Stimulated activated CD4-positive, alpha-beta T cell treated with anti-CD3 and anti-CD28 coated beads, Interleukin-4, amount 100 ng/mL, for 24 hours (primary cell): ENCODE data around the gene RND2.
"Not testable (repeated sequence)": the region's sequence is repeated elsewhere in the genome, so short reads cannot be mapped to it uniquely, and the experiment has no call there.

Experiments used
- DNase-seq: peaks from one replicate; pipeline ENCODE4 v3.0.0-alpha.2; 2020

RND2 gene

GRCh38 chr17:43027091-43028032 lies 2.3 kb downstream of the RND2 start:
- DNase-seq = no peak

DNA sequence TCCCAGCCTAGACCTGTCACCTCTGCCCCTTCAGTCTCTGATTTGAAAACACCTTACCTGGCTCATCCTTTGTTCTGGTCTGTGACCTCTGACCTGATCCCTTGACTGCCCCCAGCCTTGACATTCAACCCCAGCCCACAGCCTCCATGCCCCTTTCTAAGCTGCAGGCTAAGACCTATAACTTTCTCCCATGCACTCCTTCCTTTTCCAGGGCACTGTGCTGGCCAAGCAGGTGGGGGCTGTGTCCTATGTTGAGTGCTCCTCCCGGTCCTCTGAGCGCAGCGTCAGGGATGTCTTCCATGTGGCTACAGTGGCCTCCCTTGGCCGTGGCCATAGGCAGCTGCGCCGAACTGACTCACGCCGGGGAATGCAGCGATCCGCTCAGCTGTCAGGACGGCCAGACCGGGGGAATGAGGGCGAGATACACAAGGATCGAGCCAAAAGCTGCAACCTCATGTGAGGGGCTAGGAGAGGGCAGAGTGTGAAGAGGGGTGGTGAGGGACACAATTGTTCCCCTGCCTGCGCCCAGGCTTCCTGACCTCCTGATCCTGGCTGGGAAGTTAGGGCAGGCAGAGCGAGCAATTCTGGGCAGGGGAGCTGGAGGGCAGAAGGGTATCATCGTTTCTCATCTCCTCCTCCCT lies 3.3 kb downstream of the RND2 start:
- DNase-seq = no peak

DNA sequence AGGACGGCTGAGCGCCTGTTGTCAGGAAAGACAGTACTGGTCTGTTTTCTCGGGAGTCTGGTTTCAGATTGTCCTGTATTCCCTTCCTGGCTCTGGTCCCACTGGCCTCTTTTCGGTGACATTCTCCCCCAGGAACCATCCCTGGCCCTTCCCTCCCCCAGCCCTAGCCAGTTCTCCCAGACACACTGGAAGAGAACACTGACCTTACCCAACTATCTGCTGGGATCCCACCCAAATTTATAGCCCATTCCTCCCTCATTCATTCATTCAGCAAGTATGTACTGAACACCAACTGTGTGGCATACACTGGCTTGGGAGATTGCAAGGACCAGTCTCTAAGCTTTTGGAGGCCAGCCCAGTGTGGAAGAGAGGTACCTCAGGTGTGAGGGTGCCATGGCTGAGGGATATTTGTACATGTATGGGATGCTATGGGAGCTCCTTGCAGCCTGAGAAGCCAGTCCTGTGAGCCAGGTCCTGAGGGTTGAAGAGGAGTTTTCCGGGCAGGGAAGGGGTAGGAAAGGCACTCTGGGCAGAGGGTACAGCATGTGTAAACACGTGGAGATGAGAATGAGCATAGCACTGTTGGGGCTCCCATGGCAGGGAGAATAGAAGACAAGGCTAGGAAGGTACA lies 5.2 kb downstream of the RND2 start:
- no peak for DNase-seq

DNA sequence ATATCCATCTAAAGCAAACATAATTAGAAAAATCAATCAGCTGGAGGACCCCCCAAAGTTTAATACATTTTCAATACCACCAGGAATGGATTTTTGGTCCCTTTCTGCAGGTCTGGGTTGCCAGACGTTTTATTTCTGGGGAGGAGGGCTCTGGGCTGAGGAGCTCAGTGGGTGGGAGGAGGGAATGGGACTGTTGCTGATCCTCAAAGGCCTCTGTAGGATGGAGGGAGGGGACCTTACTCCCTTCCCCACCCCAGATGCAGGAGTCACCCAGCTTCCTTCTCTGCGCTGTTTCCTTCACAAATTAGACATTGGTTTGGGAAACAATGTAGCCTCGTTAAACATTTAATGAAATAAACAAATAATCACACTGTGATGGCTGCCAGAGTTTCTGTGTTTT lies 6.6 kb downstream of the RND2 start:
- no peak for DNase-seq

DNA sequence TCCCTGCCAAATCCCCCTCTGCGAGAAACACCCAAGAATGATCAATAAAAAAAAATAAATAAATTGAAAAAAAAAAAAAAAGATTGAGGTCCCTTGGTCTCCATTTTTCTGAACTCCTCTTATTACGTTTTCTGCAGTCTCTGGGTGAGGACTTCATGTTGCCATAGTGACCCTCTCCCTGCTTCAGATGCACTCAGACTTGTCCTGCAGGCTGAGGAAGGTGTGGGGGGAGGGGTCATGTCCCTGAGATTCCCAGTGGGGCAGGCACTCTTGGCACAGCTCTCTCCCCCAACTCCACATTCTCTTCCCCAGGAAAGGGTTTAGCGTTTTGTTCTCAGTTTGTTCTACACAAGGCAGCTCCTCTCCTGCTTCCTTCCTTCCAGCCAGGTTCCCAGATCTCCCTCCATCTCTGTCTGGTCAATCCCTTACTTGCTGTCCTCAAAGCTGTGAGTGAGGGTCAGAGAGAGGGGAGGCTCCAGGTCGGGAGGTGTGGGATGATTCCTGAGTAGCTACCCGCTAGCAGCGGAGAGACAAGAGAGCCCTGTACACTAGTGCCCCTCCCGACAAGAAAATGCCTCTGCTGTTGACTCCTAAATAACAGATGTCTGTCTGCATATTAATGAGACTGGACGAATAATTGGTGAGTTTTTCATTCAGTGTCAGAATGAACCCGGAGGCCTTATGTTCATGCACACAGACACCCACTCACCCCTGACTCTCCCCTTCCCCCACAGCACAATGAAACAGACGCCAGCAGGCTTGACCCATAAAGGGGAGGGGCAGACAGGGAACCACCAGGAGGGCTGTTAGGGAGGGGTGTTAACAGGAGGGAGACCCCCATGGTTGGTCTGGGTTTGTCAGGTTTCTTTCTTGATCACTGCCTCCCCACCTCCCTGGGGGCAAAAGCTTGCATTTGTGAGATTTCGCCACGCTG lies 9.2 kb downstream of the RND2 start:
- no peak for DNase-seq

DNA sequence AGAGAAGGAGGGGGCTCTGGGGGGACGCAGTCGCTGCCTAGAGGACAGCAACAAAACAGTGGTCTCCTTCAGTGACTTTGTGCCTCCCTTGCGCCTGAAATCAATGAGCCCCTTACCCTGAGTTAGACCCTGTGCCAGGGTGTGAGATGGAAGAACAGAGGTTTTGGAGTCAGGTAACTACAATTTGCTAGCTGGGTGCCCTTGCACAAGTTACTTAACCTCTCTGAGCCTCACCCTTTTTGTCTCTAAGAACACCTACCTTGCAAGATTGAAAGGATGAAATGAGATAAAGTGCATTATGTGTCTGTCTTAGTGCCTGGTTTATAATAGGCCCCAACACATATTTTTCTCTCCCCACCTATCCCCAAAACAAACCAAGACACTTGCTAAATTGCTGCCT lies 9.9 kb downstream of the RND2 start:
- no peak for DNase-seq

DNA sequence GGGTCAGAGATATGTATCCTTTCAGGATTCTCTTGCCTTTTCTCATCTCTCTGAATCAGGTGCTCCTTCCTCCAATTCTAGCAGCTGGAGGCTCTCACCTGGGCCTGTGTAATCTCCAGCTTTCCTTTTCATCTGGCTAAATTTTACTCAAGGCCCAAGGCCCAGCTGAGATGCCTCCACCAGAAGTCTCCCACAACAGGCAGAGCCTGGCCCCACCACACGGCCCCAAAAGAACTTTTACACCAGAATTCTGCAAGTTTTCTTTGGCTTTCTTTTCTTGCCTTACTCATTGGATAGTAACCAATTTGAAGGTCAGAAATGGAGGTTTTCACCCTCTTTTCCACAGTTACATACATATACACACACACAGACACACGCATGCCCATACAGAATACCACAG lies 14.6 kb downstream of the RND2 start:
- no peak for DNase-seq

DNA sequence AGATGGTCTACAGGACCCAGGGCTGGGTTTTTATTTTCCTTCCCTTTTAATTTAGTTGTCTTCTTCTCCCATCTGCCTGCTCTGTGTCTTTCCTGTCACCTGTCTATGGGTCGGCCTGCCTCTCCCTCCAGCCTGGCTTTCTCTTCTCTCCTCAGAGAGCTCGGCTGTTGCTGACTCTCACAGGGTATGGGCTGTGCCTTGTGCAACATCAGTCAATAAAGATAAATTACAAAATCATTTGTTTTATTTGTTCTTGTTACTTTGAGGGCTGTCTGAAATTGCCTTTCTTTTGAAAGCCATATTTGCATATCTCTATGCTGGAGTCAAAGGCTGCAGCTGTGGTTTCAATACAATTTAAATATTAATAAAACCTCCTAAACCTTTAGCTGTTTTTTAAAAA lies 15.6 kb downstream of the RND2 start:
- DNase-seq = no peak

- DNase-seq = no peak
Observed at GRCh38 chr17:43042025-43042628, 17.1 kb downstream of the RND2 start.

- DNase-seq = no peak
Observed at GRCh38 chr17:43043307-43043706, 18.3 kb downstream of the RND2 start.

GRCh38 chr17:43044024-43044423 lies 19.0 kb downstream of the RND2 start:
- no peak for DNase-seq

DNA sequence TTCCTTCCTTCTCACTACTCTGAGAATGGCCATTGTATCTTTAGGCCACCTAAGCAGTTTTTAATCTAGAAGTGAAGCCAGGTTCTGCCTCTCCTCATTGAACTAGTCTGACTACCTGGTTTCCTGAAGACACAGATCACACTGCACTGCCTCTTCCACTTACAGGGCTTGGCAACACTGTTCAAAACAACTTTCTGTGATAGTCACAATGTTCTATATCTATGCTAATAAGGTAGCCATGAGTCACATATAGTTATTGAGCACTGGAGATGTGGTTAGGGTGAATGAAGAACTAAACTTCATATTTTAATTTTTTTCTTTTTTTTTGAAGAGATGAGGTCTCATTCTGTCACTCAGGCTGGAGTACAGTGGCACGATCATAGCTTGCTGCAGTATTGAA lies 26.9 kb downstream of the RND2 start:
- no peak for DNase-seq

- not testable (repeated sequence) for DNase-seq
Observed at GRCh38 chr17:43053008-43053407, 28.0 kb downstream of the RND2 start.

DNA sequence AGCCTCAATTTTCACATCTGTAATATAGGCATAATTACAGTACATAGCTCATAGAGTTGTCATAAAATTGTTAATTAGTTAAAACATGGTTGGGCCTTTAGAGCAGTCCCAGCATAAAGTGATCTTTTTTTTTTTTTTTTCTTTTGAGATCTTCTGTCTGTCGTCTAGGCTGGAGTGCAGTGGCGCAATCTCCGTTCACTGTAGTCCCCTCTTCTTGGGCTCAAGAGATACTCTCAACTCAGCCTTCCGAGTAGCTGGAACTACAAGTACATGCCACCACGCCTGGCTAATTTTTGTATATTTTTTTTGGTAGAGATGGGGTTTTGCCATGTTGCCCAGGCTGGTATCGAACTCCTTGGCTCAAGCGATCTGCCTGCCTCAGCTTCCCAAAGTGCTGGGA lies 31.0 kb downstream of the RND2 start:
- no peak for DNase-seq

GRCh38 chr17:43062984-43063638 lies 38.1 kb downstream of the RND2 start:
- no peak for DNase-seq

GRCh38 chr17:43068570-43069367 lies 43.7 kb downstream of the RND2 start:
- DNase-seq = no peak

GRCh38 chr17:43069368-43069898 lies 44.4 kb downstream of the RND2 start:
- DNase-seq = no peak

DNA sequence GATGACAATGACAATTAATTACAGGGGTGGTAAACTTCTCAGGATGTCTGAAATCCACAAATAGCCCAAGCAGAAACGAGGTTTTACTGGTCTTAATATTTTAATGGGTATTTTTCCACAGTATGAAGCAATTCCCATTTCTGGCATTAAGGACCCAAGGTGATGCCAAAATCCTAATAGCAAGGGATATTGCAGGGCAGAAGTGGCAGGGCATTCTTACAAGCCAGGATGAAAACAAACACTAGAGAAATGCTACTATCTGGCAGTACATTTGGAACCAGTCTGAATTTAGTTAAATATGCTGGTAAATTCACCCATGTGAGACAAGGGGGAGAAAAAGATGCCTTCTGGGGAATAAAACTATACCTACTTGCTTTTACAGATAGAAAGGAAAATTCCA lies 45.2 kb downstream of the RND2 start:
- no peak for DNase-seq

DNA sequence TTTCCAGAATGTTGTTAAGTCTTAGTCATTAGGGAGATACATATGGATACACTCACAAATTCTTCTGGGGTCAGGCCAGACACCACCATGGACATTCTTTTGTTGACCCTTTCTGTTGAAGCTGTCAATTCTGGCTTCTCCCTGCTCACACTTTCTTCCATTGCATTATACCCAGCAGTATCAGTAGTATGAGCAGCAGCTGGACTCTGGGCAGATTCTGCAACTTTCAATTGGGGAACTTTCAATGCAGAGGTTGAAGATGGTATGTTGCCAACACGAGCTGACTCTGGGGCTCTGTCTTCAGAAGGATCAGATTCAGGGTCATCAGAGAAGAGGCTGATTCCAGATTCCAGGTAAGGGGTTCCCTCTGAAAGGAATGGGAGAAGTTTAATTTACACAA lies 45.8 kb downstream of the RND2 start:
- no peak for DNase-seq

DNA sequence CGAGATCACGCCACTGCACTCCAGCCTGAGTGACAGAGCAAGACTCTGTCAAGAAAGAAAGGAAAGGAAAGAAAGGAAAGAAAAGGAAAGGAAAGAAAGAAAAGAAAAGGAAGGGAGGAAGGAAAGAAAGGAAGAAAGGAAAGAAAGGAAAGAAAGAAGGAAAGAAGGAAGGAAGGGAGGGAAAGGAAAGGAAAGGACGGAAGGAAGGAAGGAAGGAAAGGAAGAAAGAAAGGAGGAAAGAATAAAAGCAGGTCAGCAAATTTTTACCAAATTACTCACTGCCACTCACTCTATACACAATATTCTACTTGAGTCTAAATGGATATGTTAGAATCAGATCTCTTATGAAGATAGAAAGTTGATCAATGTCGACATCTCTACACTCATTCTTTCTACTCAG lies 49.8 kb downstream of the RND2 start:
- no peak for DNase-seq
